ENCODE data around the gene GCHFR. TPM values are rescaled to one million over a fixed set of nuclear protein-coding genes. Genes with fewer than 3 reads are reported as not detected.

GCHFR gene
- total RNA-seq, 4 donors from 2014 or later: 60.0 to 135 (median 117) TPM

- TF ChIP-seq CTCF (IDR thresholded peaks at IDR 0.05; ENCODE audit: low read depth): no peak
These were observed 51.3 kb downstream of the GCHFR start for GRCh38 chr15:40815042-40815698.

Small RNA genes within 50 kb of the gene (small RNA-seq; reads per million reads assigned to genes)
- not detected for gene SUMO2P15

Other genes starting within 250 kb of the GCHFR start
- gene CCDC32, start 199.0 kb upstream of the GCHFR start, total RNA-seq: 10 to 100 TPM; 18.1 to 53.9 (median 27.4) TPM
- gene RPUSD2, start 194.8 kb upstream of the GCHFR start, total RNA-seq: 1 to 10 TPM; 3.3 to 9.4 (median 5.3) TPM
- 1 to 10 TPM in 2 of 4 donors, under 1 TPM in 2; 0.19 to 3.7 (median 1.2) TPM for gene KNL1, start 169.8 kb upstream of the GCHFR start, total RNA-seq
- gene RAD51, start 68.9 kb upstream of the GCHFR start, total RNA-seq: 1 to 10 TPM in 2 of 4 donors, under 1 TPM in 1, not detected in 1; 0.88 to 5.8 (median 3.1) TPM
- 10 to 100 TPM; 26.3 to 71.4 (median 35.6) TPM for gene RMDN3, start 8.8 kb upstream of the GCHFR start, total RNA-seq
- gene C15orf62, start 5.9 kb downstream of the GCHFR start, total RNA-seq: under 1 TPM in 2 of 4 donors, not detected in 2; 0.66 to 0.85 TPM
- gene ZFYVE19, start 43.0 kb downstream of the GCHFR start, total RNA-seq: 10 to 100 TPM; 16.1 to 25.5 (median 19.3) TPM
- 10 to 100 TPM; 12.1 to 33.9 (median 18.3) TPM for gene DNAJC17, start 43.4 kb downstream of the GCHFR start, total RNA-seq
- gene PPP1R14D, start 64.6 kb downstream of the GCHFR start, total RNA-seq: not detected
- 10 to 100 TPM in 1 of 4 donors, 1 to 10 TPM in 2, not detected in 1; 2.3 to 13.1 (median 4.0) TPM for gene SPINT1, start 80.0 kb downstream of the GCHFR start, total RNA-seq
- gene RHOV, start 110.2 kb downstream of the GCHFR start, total RNA-seq: not detected
- gene VPS18, start 130.4 kb downstream of the GCHFR start, total RNA-seq: 10 to 100 TPM; 10.9 to 20.9 (median 19.6) TPM
- gene DLL4, start 165.3 kb downstream of the GCHFR start, total RNA-seq: 10 to 100 TPM in 2 of 4 donors, 1 to 10 TPM in 2; 2.9 to 36.2 (median 9.8) TPM
- 1 to 10 TPM in 2 of 4 donors, under 1 TPM in 1, not detected in 1; 0.66 to 1.6 (median 1.2) TPM for gene CHAC1, start 189.4 kb downstream of the GCHFR start, total RNA-seq

Data from subcutaneous adipose tissue (tissue), 4 donors.